HG02678 (cell line): ENCODE data around the gene HOXB4.

Source experiments
- ATAC-seq: cut with Tn5 transposase; IDR thresholded peaks from one replicate; pipeline ENCODE4 v1.9.1; 2021; ENCODE audit warnings: mild to moderate bottlenecking, moderate library complexity; ENCODE audit not compliant: unreplicated experiment

HOXB4 gene

DNA sequence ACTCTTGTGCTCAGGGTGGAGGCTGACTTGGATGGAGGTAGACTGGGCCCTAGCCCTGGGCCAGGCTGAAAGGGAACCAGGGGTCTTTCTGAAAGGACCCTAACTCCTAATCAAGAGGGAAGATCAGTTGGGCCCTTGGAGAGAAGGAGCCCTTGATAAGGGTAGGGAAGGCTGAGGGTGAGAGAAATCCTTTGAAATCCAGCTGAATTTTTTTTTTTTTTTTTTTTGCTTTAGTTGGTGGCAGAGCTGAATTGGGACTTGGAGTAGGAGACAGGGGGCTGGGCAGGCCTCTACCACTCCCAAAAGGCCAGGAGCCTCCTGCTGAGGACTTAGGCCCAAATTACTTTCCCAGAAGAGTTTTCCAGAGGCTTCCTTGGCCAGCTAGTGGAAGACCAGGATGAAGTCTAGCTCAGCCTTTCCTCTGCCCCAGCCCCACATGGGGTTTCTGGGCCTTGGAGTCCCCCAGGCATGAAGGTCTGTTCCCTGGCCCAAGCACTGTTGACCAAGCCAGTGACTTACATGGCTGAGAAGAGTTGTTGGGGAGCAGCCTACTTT, 12.5 kb upstream of the HOXB4 start:
- no peak for ATAC-seq

DNA sequence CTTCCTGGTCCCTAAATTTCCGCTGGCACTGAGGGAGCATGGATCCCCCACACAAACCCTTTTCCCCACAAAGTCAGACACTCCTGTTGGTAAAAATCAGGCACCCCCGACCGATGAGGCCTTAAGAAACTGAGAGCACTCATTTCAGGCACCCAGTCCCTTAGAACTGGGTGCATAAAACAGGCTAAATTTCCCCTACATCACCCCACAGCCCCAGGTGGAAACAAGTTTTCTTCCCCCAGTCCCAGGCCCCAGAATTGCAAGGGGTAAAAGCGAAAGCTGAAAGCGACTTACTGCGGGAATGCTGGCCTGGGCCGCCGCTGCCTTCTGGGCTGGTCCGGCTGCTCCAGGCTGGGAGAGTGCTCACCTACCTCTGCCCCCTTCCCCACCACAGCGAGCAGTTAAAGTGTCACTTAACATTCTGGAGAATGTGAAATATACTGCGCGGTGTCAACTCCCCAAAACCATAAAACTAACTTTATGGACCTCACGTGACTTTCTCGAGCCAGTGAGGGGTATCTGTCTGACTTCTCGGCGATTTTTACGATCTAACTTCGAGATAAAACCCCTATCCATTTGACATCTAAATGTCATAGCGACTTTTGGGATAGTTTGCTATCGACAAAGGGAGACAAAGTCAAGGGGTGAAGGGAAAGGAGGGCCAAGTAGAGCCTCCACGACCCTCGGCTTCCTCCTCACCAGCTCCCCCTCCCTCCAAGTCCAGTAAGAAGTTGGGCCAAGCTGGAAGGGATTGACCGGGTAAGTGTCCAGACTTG, 11.9 kb upstream of the HOXB4 start, which contains the start of gene HOXB3:
HOXB3 (minus strand) TSS at position 411 of the 776 bp plus-strand sequence. CDS start 37,767 bp downstream, outside the sequence.
- no peak for ATAC-seq

DNA sequence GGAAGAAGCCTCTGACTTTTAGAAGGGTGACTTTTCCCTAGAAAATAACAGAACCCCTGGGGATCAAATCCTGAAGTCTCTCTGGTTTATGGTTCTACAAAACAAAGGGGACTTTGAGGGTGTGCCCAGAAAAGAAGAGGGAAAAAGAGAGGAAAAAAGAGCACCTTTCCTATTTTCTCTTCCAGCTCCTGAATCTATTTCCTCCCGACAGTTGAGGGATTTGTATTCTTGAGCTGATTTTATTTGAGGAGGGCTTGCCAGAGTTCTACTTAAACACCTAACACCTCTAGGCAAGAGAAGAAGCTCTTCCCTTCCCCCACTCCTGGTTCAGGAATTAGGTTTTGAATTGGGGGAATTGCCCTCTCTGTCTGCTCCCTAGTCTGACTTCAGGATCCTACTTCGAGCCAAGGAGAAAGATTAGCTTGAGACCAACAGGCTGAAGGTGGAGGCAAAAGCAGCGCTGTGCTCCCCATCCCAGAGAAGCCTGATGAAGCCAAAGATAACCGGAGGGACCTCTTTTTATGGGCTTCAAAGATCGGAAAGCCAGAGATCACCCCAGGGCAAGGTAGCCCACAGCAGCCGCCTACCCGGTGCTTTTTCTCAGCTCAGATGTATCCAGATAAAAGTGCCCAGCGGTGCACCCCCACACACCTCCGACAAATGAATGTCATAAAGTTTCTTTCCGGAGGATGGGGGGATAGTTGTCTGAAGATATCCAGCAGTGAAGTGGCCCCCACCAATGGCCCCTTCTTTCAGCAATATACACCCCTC, 11.1 kb upstream of the HOXB4 start:
- ATAC-seq = no peak

DNA sequence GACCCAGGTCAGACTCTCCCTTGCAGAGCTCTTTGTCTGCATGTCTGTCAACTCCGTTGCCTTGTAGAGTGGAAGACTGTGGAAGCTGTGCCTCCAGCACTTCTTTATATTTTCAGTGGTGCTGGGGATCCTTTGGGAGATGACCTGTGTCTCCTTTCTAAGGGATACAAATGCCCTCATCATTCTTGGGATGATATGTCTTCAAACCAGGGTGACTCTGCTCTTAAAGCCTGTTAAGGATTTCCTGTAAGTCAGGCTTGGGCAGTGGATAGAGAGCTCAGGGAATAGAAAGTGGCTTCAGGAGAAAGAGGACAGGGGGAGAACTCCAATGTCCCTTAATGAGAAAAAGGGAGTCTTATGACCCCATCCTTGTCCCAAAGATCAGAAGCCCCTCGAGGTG, 10.4 kb upstream of the HOXB4 start:
- no peak for ATAC-seq

DNA sequence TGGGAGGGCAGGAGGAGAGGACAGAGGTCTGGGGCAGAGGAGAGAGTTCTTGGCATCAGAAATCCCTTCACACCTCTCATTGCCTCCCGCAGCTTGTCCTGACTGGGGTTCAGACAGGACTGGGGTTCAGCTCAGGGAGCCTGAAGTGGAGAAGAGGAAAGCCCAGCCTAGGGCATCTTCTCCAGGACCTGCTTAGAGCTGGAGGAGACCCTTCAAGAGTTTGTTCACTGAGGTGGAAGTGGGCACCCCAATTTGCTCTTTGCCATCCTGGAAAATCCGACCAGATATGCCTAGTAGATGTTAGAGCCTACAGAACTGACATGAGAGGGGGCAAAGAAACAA, 9.9 kb upstream of the HOXB4 start:
- ATAC-seq = no peak

DNA sequence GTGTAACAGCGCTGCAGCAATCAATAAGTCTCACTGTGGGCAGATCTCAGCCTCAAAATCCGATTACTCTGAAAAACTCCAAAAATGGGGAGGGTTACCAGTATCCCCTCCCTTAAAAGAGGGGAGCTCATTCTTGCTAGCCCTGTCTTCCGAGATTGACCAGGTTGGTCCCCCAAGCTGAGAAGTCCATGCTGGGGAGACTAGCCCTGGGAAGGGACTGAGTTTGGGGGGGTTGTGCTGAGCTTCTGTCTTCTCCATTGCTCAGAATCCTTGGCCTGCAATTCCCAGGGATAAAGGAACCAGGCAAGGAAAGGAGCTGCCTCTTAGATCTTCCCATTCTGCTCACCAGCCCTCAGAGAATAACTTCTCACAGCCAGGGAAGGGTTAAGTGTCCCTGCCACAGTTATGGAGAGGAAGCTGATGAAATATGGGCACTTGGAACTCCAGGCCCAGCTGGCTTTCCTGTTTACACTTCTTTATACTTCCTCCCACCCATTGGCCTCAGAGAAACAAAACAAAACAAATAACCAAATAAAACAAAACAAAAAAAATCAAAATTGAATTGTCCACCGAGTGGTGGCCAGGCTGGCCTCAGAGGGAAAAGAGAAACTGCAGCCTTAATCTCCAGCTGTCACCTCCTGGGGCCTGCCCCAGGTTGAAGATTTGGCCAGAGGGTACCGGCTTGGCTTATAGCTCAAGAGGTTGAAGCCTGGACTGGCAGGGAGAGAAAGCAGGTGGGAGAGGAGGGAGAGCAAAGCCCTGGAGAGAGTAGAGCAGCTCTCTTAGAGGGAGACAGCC, 9.3 kb upstream of the HOXB4 start:
- no peak for ATAC-seq

DNA sequence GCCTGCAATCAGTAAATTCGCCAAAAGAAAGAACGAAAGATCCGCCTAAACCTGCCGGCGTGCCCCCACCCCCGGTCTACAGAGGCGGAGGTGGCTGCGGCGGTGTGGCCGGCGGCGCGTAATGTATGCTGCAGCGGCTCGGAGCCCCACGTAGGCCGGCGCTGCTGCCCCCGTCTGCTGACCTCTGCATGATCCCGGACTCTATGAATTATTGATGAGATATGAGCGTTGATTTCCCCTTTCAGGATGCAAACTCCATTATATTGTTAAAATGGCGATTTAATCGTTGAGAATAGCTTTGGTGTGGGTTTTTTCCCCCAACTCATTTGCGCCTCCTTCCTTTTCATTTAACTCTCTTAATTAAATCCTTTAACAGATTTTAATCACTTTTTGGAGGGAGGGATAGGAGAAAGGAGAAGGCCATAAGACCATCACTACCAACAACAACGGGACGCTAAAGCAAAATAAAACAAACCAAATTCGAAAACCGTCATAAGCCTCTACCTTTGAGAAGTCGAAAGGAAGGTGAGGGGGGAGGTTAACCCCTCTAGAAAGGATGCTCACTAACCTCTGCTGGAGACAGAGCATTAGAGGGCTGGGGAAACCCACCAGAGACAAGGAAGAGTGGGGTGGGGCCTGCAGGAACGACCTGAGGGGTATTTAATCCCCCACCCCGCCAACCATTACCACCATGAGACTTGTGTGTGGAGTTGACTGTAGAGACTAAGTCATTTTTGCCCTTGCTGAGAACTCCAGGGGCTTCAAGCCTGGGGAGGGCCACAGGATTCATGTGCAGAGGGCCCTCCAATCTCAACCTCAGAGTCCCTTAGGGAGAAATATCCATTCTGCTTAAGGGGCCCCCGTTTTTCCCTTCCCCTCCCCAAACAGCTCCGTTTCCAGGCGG, 8.5 kb upstream of the HOXB4 start:
- no peak for ATAC-seq

DNA sequence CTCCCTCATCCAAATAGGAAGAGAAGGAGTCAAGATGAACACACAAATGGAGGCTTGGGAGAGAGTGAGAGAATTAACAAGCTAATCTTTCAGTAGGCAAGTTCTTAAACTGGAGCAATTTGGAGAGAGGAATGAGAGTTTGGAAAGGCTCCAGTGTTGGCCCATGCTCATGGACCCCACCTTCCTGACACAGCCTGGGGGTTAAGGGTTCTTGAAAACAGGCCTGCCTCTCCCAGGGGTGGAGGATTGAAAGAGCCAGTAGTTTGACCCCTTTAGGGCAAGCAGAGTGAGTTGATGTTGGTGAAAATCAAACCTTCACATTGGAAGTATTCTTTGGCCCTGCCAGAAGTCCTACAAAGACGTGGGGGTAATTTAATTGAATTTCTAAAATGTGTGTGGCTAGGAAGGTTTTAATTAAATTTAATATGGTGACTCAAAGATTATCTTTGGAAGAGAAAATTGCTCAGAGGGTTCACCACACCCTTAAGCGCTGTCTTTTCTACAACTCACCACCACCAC, 6.1 kb upstream of the HOXB4 start:
- ATAC-seq = no peak

DNA sequence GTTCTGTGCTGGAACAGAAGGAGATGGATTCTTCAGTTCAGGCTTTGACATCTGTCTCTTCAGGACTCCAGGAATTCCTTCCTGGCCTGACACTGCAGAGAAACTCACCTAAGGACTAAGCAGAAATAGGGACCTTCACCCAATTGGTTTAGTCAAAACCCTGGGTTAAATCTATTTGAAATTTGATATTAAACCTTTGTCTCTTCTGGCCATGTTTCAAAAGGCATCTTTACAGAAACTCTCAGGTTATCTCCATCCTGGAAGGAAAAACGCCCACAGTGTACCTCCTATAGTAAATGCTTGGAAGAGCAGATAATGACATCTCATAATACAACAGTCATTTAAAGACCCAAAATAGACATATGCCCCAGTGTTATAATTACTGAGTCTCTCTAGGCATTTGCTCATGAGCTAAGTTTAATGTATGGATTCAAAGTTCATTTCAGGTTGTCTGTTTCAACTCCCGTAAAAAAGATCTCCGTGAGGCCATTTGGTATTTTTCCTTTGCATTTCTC, 5.6 kb upstream of the HOXB4 start:
- ATAC-seq = no peak

DNA sequence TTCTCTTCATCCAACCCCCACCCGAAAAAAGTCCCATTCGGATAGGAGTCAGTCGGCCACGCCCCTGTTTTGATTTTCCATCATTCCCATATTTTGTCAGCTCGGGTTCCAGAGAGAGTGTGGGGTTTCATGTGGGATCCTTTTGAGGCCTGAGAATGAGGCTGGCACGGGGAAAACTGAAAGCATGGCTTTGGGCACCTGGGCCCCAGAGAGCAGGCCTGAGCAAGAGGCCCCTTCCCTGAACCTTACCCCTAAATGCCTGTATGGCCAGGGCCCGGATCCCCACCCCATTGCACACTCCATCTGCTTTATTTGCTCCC, 4.6 kb upstream of the HOXB4 start:
- ATAC-seq = no peak

DNA sequence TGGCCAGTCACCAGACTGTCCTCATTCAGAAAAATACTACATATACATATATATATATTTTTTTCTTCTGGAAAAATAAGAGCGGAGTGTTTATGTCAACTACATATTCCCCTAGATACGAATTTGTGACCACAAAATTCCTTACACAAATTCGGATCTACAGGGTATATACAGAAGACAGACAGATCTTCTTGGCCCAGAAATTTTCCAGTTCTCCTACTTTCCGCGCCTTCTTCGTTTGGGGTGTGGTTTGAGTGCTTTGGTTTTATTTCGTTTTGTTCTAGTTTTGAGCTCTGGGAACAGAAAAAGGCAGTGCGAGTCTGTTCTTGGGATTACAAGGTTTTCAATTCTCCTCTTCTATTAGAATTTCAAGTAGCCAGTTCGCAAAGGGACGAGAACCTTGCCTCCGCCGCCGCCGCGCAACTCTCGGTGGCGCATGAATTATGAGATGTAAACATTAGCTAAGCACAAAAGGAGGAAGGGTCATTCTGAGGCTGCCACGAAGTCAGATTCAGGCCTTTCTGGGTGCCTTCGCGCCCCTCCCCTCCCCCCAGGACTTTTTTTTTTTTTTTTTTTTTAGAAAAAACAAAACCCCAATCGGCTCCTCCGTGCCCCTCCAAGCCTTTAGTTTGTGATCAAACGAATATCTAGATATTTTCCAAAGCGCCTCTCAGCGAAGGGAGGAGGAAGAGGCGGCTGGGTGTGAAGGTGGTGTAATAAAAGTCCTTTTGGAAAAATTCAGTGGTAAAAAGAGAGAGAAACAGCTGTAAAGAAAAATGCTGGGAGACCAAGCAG, 1.8 kb upstream of the HOXB4 start:
- ATAC-seq = no peak

DNA sequence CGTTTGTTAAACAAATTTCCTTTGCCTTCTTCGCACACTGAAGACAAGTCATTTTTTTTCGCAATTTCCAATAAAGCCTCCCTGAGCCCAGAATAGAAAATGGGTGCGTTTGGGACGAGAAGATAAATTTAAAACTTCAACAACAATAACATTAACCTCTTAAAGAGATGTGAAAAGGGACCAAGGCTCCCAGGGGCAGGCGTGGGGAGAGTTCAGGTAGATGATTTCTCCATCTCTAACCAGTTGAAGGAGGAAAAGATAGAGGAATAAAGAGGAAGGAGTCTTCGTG, 1.3 kb upstream of the HOXB4 start:
- ATAC-seq = no peak

DNA sequence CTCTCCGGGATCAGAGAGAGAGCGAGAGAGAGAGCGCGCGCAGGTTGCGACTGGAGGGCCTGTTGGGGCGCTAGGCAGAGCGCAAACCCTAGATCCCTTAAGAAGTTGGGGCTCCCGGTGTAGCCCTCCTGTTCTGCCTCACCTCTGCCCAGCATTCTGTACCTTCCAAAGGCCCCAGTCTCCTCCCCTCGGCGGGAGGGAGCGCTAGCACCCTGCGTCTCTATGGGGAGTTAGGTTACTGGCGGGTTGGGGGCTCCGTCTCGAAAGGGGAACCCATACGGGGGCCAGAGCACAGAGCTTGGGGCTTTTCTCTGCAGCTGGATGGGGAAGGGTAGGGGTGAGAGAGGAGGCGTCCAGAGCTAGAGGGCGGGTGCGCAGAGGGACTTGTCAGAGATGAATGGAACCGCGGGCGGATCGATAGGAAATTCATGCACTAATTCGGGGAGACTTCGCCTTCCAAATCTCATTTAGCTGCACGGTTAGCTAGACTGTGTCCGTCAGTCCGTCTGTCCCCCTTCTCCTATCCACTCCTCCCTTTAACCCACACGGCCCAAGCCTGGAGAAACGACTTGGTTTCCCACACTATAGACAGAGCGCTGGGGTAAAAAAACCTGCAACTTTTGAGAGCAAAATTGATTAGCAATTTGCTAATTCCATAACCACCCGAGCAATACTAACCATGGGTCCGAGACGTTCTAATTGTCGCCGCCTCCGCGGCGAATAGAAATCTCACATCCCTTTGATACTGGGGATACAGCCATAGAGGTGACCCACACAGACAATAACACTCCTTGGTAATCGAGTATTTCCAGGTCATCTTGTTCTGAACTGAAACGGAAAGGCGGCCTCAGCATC, 693 bp upstream of the HOXB4 start:
- ATAC-seq = peak; percentile 26

DNA sequence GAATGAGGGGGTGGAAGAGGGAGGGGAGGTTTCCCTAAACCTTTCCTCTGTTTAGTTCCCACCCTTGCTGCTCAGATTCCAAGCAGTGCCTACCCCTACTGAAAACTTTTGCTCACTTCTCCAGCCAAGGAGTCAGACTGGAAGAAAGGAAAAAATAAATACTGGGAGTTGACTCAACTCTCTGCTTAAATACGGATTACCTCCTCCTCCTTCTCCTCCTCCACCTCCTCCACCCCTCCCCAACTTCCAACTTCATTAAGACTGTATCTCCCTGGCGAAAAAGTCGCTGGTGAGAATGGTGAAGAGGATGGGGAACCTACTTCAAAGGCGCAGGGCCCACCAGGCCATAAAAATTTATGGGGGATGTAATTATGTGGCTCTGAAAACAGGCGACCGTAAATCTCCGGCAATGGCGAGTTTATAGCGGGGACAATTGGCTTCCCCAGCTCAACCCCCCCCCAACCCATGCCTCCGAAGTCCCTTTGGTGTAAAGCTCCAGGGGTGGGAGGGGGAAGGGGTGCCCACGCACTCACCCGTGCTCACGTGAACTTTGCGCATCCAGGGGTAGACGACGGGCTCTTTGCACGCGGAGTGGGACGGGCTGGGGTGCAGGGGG, 712 bp downstream of the HOXB4 start:
- ATAC-seq = peak; percentile 3

DNA sequence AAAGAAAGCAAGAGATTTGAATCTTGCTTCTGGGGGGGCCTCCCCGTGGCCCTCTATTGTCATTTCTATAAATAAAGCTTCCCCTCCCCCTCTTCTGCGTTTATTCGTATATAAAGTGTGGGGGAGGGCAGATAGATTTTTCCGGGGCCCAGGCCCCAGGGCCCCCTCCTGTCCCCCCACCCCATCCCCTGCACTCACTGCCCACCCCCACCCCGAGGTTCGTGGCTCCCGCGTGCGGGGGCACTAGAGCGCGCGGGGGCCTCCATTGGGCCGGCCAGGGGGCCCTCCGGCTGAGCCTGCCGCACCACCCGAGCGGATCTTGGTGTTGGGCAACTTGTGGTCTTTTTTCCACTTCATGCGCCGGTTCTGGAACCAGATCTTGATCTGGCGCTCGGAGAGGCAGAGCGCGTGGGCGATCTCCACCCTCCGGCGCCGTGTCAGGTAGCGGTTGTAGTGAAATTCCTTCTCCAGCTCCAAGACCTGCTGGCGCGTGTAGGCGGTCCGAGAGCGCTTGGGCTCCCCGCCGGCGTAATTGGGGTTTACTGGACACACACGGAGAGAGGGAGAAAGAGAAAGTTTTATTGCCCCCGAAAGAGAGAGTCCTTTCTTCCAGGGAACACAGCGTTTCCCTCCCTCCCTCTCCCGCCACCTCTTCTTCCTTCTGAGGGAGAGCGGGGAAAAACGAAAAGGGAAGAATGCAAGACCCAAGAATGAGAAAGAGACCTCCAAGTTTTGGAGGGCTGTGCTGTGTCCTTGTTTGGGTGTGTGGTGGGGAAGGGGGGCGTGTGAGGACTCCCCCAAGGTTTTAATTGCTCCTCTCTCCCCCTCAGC, 1.5 kb downstream of the HOXB4 start:
- no peak for ATAC-seq

DNA sequence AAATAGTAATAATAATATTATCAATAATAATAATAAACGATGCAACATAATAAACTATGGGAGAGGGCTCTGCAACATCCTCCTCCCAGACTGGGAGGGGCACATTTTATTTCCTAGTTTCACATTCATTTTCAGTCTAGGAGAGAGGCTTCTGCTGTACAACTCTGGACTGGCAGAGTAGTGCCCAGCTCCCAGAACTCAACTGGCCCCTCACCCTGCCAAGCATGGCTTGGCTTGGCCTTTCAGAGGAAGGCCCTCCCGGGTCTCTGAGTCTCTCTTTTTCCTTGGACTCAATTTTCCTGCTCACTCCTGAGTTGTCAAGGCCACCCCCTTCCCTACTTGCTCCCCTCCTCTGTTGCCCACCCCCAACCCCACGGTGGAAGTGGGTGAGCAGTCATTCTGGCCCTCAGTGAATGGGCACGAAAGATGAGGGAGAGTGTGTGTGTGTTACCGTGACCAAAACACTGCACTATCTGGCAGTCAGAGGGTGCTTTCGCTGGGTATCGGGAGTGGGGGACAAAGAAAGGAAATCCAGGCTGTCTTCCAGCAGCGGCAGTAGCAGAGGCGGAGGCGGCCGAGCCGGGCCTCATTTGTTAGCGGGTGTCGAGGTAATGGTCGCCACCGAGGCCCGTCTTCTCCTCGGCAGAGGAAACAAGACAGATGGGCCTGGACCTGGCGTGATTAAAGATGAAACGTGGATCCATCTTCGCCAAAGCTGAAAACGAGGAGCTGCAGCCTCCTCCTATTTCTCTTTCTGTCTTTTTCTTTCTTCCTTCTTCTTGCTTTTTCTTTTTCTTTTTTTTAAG, 2.3 kb downstream of the HOXB4 start:
- ATAC-seq = no peak
